NCI-H1092 (cell line): ENCODE measurements around the gene NPIPA3.
A peak's percentile ranks its signal among the peaks of the same experiment; 100 is the strongest.
"Not testable (repeated sequence)": the region's sequence is repeated elsewhere in the genome, so short reads cannot be mapped to it uniquely, and the experiment has no call there.

Experiments
- DNase-seq: peaks from one replicate; lab custom pipeline; 2025; lab: John Stamatoyannopoulos, UW

NPIPA3 gene

GRCh38 chr16:14703156-14704011, at the start of gene NPIPA3:
NPIPA3 (plus strand) TSS chr16:14703411; CDS start chr16:14708944, 5,533 bp downstream.
- DNase-seq = not testable (repeated sequence)

DNA sequence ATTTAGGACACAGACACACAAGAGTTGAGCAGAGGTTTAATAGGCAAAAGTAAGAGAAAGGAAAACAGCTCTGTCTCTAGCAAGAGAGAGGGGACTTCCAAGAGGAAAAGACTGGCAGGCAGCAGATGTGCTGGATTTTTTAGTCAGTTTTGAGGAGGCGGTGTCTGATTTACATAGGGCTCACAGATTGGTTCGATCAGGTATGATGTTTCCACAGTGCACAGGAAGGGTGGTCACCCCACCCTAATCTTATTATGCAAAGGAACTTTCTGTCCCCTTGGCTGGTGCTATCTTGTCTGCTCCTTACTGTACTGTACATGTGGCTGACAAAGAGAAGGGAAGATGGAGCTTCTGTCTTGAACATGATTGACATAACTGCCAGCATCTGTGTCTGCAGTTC, 45.1 kb upstream of the NPIPA3 start:
- DNase-seq = no peak

DNA sequence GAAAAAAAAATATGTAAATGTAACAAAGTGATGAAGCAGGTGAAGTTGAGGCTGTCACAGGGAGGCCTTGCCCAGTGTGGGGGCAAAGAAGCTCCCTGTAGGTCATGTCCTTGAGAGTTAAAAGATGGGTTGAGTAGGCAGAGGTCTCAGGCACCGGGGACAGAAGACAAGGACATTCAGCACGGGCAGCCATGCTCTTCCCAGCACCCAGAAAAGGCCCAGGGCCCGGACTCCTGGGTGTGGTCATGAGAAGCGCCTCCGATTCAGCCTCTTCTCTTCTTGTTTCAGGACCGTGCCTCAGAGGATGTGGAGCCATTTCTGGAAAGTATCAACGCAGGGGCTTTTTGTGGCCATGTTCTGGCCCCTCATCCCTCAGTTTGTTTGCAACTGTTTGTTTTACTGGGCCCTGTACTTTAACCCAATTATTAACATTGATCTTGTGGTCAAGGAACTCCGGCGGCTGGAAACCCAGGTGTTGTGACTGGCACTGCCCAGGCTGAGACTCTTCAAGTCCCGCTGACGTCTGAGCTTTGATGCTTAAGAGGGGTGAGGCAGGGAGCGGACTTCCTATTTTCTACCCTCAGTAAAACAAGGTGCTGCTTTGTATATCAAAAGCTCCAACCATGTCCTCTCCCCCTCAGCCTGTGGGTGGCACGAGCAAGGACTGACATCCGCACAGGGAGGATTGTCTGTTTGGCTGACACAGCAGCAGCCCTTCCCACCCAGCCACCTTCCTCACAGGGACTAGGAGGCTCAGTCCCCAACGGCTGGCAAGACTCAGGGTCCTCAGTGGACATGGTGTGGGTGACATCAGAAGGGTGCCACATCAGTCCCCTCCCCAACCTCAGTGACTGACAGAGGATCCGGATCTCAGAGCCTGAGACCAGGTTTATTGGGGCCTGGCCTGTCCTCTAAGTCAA, 35.6 kb upstream of the NPIPA3 start:
- DNase-seq = no peak

GRCh38 chr16:14668556-14669223, 34.5 kb upstream of the NPIPA3 start:
- no peak for DNase-seq

DNA sequence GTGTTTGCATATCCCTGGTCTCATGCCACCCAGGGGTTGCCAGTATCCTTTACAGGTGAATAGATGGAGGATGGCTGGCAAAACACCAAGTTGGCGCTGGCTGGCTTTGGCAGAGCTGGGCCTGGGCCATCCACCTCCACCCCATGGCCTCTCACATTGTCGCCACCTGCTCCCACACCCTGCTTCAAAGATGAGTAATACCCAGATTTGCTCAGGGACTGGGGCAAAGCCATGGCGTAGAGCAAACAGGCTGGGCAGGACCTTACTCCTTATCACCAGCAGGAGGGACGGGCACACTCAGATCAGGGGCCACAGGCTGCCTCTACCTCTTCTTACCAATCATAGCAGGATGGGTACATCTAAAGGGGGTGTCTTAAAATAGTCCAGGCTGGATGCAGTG, 33.4 kb upstream of the NPIPA3 start:
- peak; percentile 1 for DNase-seq

GRCh38 chr16:14672403-14672971, 30.7 kb upstream of the NPIPA3 start:
- no peak for DNase-seq

DNA sequence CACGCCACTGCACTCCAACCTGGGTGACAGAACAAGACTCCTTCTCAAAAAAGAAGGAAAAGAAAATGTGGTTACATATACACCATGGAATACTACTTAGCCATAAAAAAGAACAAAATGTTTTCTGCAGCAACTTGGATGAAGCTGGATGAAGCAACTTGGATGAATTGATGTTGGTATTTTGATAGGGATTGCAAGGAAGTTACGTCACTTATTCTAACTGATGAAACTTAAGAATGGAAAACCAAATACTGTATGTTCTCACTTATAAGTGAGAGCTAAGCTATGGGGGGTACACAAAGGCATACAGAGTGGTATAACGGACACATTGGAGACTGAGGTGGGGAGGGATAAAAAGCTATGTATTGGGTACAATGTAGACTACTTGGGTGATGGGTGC, 26.6 kb upstream of the NPIPA3 start:
- no peak for DNase-seq

GRCh38 chr16:14677627-14678026, 25.6 kb upstream of the NPIPA3 start:
- DNase-seq = no peak

- DNase-seq = no peak
Measured at GRCh38 chr16:14678748-14679497, 24.3 kb upstream of the NPIPA3 start.

- DNase-seq = not testable (repeated sequence)
Measured at GRCh38 chr16:14680396-14680795, 22.8 kb upstream of the NPIPA3 start.

GRCh38 chr16:14681115-14681514, 22.1 kb upstream of the NPIPA3 start:
- no peak for DNase-seq

- DNase-seq = no peak
Measured at GRCh38 chr16:14682121-14682520, 21.1 kb upstream of the NPIPA3 start.

DNA sequence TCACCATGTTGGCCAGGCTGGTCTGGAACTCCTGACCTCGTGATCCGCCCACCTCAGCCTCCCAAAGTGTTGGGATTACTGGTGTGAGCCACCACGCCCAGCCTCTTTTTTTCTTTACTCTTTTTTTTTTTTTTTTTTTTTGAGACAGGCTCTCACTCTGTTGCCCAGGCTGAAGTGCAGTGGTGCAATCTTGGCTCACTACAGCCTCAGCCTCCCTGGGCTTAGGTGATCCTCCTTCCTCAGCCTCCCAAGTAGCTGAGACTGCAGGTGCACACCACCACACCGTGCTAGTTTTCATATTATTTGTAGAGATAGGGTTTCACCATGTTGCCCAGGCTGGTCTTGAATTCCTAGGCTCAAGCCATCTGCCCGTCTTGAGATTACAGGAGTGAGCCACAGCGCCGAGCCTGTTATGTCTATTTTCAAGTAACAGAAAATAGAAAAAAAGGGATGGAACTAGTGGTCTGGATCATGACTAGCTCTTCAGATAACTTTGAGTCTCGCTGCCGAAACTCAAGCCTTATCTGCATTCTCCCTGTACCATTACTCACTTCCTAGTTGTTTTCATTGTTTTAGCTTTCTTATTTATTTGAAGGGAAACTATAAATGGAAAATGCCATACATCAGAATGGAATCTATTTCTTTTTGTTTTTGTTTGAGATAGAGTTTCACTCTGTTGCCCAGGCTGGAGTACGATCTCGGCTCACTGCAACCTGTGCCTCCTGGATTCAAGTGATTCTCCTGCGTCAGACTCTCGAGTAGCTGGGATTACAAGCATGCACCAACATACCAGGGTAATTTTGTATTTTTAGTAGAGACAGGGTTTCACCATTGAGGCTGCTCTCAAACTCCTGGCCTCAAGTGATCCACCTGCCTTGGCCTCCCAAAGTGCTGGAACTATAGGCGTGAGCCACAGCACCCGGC, 17.1 kb upstream of the NPIPA3 start:
- not testable (repeated sequence) for DNase-seq

- DNase-seq = not testable (repeated sequence)
Measured at GRCh38 chr16:14694129-14694528, 9.1 kb upstream of the NPIPA3 start, which contains the start of gene PLA2G10. PLA2G10 (minus strand) TSS chr16:14694308; CDS start chr16:14694229, 79 bp downstream.

DNA sequence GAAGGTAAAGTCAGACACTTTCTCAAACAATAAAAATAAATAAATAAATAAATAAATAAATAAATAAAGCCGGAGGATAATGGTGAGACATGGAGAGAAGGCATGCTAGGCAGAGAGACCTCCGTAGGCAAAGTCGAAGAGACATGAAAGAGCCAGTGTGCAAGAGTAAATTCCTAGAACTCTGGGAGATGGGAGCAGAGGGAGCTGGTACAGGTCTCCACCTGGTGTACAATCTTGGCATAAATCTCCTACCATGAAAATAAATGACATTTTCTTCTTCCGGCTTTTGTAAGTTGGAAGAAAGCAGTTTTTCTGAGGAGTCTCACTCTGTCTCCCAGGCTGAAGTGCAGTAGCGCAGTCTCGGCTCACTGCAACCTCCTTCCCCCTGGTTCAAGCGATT, 1.4 kb upstream of the NPIPA3 start:
- not testable (repeated sequence) for DNase-seq

DNA sequence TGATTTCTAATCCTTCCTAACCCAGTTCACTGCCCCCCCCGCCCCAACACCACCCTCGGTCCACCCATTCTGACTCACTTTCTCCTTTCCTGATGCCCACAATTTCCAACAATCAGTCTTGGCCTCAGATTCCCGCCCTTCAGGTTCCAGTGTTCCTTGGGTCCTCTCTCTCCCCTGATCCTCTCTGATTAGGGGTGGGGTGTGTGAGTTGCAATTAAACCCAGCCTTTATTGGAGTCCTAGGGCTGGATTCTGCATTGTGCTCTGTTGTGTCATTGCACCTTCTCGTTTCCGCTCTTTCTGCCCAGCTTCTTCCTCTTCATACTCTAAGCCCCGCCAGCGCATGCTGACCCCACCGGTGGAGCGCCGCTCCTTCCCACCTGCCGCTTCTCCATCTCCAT, 539 bp upstream of the NPIPA3 start:
- DNase-seq = not testable (repeated sequence)

DNA sequence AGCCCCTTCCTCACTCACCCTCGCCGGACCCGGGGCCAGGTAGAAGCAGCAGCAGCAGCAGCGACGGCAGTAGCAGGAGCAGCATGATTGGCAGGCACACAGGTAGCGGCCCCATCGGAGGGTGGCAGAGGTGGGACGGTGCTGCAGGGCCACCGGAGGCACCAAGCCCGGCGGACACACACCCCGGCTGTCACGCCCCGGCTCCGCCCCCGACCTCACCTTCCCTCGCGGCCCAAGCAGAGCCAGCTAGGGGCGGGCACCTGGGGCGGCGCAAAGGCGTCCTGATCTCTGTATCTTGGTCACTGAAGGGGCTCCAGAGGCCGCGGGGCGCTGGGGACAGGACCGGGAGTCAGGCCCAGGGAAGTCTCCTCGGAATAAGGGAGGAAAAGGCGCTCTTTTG, 30.0 kb downstream of the NPIPA3 start:
- not testable (repeated sequence) for DNase-seq

DNA sequence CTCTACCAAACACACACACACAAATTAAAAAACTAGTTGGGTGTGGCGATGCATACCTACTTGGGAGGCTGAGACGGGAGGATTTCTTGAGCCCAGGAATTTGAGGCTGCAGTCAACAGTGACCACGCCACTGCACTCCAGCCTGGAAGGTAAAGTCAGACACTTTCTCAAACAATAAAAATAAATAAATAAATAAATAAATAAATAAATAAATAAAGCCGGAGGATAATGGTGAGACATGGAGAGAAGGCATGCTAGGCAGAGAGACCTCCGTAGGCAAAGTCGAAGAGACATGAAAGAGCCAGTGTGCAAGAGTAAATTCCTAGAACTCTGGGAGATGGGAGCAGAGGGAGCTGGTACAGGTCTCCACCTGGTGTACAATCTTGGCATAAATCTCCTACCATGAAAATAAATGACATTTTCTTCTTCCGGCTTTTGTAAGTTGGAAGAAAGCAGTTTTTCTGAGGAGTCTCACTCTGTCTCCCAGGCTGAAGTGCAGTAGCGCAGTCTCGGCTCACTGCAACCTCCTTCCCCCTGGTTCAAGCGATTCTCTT, 37.7 kb downstream of the NPIPA3 start:
- DNase-seq = not testable (repeated sequence)

GRCh38 chr16:14741794-14742193, 38.6 kb downstream of the NPIPA3 start:
- not testable (repeated sequence) for DNase-seq
